ENCODE data around the gene NFE2.

DNA sequence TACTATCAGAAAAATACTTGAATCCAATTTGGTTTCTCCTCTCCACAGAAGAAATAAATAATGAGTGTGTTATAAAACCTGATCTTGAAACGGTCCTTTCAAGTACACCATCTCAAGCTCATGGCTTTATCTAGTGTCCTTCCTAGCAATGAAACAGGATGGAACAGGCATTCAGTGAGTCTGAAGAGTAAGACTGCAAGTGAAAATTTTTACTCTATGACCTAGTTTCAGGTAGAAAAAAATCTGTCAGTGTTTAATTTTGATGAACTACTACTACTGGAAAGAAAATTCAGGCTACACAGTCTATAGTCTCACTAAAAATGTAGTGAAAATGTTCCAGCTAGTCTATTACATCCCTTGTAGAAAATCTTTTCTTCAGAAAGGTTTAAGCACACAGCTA lies 28.6 kb downstream of the NFE2 start:
- TF ChIP-seq, protein P1, sequence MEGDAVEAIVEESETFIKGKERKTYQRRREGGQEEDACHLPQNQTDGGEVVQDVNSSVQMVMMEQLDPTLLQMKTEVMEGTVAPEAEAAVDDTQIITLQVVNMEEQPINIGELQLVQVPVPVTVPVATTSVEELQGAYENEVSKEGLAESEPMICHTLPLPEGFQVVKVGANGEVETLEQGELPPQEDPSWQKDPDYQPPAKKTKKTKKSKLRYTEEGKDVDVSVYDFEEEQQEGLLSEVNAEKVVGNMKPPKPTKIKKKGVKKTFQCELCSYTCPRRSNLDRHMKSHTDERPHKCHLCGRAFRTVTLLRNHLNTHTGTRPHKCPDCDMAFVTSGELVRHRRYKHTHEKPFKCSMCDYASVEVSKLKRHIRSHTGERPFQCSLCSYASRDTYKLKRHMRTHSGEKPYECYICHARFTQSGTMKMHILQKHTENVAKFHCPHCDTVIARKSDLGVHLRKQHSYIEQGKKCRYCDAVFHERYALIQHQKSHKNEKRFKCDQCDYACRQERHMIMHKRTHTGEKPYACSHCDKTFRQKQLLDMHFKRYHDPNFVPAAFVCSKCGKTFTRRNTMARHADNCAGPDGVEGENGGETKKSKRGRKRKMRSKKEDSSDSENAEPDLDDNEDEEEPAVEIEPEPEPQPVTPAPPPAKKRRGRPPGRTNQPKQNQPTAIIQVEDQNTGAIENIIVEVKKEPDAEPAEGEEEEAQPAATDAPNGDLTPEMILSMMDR (conservative IDR thresholded peaks at IDR 0.05) = no peak
- no peak for TF ChIP-seq ZFX (IDR thresholded peaks at IDR 0.05)

Measured in C4-2B (cell line).